ENCODE measurements around the gene MYH14. TPM values are rescaled to one million over a fixed set of nuclear protein-coding genes. Genes with fewer than 3 reads are reported as not detected.

MYH14 gene
- total and polyA plus RNA-seq, 2 of the 13 experiments (the other 11 are each of a cell fraction or from before 2014, with no cell fraction given): 5.5 to 5.8 TPM

DNA sequence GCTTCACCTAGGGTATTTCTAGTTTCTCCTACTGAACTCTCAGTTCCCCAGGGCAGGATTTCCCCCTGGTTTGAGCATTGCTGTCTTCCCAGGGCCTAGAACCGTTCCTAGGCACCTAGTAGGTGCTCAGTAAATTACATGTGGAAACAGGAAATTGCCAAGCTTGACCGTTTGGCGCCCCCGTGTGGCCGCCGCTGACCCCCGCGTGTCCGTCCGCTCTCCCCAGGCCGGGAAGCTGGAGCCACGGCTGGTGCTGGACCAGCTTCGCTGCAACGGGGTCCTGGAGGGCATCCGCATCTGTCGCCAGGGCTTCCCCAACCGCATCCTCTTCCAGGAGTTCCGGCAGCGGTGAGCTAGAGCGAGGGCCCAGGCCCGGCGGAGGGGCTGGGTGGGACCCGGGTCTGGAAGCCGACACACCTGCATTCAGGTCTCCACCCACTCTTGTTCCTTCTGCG lies 55.5 kb downstream of the MYH14 start (continued):
- peak; percentile 67; the same call in 1 of the 2 replicates for TF ChIP-seq ZNF768 (CRISPR knock-in tag; IDR thresholded peaks at IDR 0.05)
- TF ChIP-seq, protein P1, sequence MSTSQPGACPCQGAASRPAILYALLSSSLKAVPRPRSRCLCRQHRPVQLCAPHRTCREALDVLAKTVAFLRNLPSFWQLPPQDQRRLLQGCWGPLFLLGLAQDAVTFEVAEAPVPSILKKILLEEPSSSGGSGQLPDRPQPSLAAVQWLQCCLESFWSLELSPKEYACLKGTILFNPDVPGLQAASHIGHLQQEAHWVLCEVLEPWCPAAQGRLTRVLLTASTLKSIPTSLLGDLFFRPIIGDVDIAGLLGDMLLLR (CRISPR knock-in tag; IDR thresholded peaks at IDR 0.05): no peak
- no peak for TF ChIP-seq ZNF746 (CRISPR knock-in tag; IDR thresholded peaks at IDR 0.05)
- TF ChIP-seq ZNF337 (CRISPR knock-in tag; IDR thresholded peaks at IDR 0.05; ENCODE audit: borderline replicate concordance, low read depth): no peak
- TF ChIP-seq, protein P2, sequence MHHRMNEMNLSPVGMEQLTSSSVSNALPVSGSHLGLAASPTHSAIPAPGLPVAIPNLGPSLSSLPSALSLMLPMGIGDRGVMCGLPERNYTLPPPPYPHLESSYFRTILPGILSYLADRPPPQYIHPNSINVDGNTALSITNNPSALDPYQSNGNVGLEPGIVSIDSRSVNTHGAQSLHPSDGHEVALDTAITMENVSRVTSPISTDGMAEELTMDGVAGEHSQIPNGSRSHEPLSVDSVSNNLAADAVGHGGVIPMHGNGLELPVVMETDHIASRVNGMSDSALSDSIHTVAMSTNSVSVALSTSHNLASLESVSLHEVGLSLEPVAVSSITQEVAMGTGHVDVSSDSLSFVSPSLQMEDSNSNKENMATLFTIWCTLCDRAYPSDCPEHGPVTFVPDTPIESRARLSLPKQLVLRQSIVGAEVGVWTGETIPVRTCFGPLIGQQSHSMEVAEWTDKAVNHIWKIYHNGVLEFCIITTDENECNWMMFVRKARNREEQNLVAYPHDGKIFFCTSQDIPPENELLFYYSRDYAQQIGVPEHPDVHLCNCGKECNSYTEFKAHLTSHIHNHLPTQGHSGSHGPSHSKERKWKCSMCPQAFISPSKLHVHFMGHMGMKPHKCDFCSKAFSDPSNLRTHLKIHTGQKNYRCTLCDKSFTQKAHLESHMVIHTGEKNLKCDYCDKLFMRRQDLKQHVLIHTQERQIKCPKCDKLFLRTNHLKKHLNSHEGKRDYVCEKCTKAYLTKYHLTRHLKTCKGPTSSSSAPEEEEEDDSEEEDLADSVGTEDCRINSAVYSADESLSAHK (CRISPR knock-in tag; IDR thresholded peaks at IDR 0.05; ENCODE audit: borderline replicate concordance): no peak
- TF ChIP-seq PAWR (CRISPR knock-in tag; IDR thresholded peaks at IDR 0.05; ENCODE audit: borderline replicate concordance): no peak
- peak; percentile 89 for TF ChIP-seq STAG1 (CRISPR knock-in tag; IDR thresholded peaks at IDR 0.05)
- no peak for TF ChIP-seq HNRNPL (IDR thresholded peaks at IDR 0.05; ENCODE audit: low read depth, low read length)
- TF ChIP-seq ZNF713 (CRISPR knock-in tag; IDR thresholded peaks at IDR 0.05): no peak
- no peak for TF ChIP-seq NRL (CRISPR knock-in tag; IDR thresholded peaks at IDR 0.05; ENCODE audit: borderline replicate concordance)
- no peak for TF ChIP-seq ZNF839 (CRISPR knock-in tag; IDR thresholded peaks at IDR 0.05; ENCODE audit: borderline replicate concordance)
- TF ChIP-seq HNRNPH1 (optimal IDR thresholded peaks at IDR 0.05; ENCODE audit: low read depth, low read length): no peak
- TF ChIP-seq IKZF4 (CRISPR knock-in tag; IDR thresholded peaks at IDR 0.05; ENCODE audit: borderline replicate concordance, low read depth, not compliant biosample characterization): no peak
- TF ChIP-seq, protein P3, sequence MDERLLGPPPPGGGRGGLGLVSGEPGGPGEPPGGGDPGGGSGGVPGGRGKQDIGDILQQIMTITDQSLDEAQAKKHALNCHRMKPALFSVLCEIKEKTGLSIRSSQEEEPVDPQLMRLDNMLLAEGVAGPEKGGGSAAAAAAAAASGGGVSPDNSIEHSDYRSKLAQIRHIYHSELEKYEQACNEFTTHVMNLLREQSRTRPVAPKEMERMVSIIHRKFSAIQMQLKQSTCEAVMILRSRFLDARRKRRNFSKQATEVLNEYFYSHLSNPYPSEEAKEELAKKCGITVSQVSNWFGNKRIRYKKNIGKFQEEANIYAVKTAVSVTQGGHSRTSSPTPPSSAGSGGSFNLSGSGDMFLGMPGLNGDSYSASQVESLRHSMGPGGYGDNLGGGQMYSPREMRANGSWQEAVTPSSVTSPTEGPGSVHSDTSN (CRISPR knock-in tag; IDR thresholded peaks at IDR 0.05): no peak
